ENCODE results near the gene KLHL22.
"Not testable (repeated sequence)": the region's sequence is repeated elsewhere in the genome, so short reads cannot be mapped to it uniquely, and the experiment has no call there.

DNA sequence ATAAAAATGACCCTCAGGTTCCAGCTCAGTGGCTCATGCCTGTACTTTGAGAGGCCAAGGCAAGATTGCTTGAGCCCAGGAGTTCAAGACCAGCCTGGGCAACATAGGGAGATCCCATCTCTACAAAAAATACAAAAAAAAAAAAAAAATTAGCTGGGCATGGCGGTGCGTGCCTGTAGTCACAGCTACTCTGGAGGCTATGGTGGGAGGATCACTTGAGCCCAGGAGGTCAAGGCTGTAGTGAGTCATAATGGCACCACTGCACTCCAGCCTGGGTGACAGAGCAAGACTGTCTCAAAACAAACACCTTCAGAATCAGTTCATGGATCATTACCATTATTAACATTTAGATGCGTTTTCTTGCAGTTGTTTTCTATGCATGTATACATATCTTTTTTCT, 86.2 kb downstream of the KLHL22 start:
- TF ChIP-seq, protein P1, sequence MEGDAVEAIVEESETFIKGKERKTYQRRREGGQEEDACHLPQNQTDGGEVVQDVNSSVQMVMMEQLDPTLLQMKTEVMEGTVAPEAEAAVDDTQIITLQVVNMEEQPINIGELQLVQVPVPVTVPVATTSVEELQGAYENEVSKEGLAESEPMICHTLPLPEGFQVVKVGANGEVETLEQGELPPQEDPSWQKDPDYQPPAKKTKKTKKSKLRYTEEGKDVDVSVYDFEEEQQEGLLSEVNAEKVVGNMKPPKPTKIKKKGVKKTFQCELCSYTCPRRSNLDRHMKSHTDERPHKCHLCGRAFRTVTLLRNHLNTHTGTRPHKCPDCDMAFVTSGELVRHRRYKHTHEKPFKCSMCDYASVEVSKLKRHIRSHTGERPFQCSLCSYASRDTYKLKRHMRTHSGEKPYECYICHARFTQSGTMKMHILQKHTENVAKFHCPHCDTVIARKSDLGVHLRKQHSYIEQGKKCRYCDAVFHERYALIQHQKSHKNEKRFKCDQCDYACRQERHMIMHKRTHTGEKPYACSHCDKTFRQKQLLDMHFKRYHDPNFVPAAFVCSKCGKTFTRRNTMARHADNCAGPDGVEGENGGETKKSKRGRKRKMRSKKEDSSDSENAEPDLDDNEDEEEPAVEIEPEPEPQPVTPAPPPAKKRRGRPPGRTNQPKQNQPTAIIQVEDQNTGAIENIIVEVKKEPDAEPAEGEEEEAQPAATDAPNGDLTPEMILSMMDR (IDR thresholded peaks at IDR 0.05) = not testable (repeated sequence)
- TF ChIP-seq, protein P2, sequence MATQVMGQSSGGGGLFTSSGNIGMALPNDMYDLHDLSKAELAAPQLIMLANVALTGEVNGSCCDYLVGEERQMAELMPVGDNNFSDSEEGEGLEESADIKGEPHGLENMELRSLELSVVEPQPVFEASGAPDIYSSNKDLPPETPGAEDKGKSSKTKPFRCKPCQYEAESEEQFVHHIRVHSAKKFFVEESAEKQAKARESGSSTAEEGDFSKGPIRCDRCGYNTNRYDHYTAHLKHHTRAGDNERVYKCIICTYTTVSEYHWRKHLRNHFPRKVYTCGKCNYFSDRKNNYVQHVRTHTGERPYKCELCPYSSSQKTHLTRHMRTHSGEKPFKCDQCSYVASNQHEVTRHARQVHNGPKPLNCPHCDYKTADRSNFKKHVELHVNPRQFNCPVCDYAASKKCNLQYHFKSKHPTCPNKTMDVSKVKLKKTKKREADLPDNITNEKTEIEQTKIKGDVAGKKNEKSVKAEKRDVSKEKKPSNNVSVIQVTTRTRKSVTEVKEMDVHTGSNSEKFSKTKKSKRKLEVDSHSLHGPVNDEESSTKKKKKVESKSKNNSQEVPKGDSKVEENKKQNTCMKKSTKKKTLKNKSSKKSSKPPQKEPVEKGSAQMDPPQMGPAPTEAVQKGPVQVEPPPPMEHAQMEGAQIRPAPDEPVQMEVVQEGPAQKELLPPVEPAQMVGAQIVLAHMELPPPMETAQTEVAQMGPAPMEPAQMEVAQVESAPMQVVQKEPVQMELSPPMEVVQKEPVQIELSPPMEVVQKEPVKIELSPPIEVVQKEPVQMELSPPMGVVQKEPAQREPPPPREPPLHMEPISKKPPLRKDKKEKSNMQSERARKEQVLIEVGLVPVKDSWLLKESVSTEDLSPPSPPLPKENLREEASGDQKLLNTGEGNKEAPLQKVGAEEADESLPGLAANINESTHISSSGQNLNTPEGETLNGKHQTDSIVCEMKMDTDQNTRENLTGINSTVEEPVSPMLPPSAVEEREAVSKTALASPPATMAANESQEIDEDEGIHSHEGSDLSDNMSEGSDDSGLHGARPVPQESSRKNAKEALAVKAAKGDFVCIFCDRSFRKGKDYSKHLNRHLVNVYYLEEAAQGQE (IDR thresholded peaks at IDR 0.05; ENCODE audit: insufficient read depth in 1 of 2, low read depth in 2 of 2, low read length in 1 of 2) = not testable (repeated sequence)
- TF ChIP-seq POLR2AphosphoS5 (IDR thresholded peaks at IDR 0.05; ENCODE audit: low read depth, low read length); TCF7L2 (IDR thresholded peaks at IDR 0.05; ENCODE audit: low read depth, low read length); SIN3A (IDR thresholded peaks at IDR 0.05; ENCODE audit: borderline replicate concordance, insufficient read depth, low read depth, low read length): not testable (repeated sequence)

All from Panc1 (cell line).